OCI-LY7 (cell line): ENCODE measurements around the gene APOO.

Experiments used
- EZH2phosphoT487 ChIP-seq: fragments of 200-600 bp; sonication (generic); IDR thresholded peaks from 2 replicates; pipeline ENCODE4 v1.6.1; 2018; ENCODE audit warnings: low read depth, borderline replicate concordance, mild to moderate bottlenecking, mixed run types, antibody characterized with exemption, low read length, moderate library complexity, mixed read lengths
- TF ChIP-seq, protein P1 (sequence below): fragments of 200-600 bp; sonication (generic); conservative IDR thresholded peaks from 2 replicates; pipeline ENCODE4 v1.5.1; 2014; ENCODE audit warnings: mild to moderate bottlenecking, antibody characterized with exemption, low read length, moderate library complexity, mixed read lengths

DNA sequence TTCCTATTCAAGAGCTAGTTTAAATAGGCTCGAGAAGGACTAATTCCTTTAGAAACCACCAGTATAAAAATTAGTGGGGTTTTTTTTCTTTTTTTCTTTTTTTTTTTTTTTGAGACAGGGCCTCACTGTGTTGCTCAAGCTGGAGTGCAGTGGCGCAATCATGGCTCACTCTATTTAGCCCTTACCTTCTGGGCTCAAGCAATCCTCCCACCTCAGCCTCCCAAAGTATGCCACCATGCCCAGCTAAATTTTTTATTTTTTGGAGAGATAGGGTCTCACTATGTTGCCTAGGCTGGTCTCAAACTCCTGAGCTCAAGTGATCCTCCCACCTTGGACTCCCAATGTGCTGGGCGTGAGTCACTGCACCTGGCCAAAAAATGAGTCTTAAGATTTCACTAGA, 52.8 kb downstream of the APOO start:
- TF ChIP-seq, protein P1, sequence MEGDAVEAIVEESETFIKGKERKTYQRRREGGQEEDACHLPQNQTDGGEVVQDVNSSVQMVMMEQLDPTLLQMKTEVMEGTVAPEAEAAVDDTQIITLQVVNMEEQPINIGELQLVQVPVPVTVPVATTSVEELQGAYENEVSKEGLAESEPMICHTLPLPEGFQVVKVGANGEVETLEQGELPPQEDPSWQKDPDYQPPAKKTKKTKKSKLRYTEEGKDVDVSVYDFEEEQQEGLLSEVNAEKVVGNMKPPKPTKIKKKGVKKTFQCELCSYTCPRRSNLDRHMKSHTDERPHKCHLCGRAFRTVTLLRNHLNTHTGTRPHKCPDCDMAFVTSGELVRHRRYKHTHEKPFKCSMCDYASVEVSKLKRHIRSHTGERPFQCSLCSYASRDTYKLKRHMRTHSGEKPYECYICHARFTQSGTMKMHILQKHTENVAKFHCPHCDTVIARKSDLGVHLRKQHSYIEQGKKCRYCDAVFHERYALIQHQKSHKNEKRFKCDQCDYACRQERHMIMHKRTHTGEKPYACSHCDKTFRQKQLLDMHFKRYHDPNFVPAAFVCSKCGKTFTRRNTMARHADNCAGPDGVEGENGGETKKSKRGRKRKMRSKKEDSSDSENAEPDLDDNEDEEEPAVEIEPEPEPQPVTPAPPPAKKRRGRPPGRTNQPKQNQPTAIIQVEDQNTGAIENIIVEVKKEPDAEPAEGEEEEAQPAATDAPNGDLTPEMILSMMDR, result no peak
- no peak for TF ChIP-seq EZH2phosphoT487
